ENCODE measurements around the gene SLC25A13.

GRCh38 chr7:96328016-96328415 lies 6.1 kb upstream of the SLC25A13 start:
- TF ChIP-seq CTCF (IDR thresholded peaks at IDR 0.05) (no peak), POLR2A (IDR thresholded peaks at IDR 0.05) (no peak), POLR2AphosphoS5 (IDR thresholded peaks at IDR 0.05) (no peak)

Data from breast epithelium (tissue), 3 donors.